Measurements from ENCODE around the gene DMRTC2.

- TF ChIP-seq, protein P1, sequence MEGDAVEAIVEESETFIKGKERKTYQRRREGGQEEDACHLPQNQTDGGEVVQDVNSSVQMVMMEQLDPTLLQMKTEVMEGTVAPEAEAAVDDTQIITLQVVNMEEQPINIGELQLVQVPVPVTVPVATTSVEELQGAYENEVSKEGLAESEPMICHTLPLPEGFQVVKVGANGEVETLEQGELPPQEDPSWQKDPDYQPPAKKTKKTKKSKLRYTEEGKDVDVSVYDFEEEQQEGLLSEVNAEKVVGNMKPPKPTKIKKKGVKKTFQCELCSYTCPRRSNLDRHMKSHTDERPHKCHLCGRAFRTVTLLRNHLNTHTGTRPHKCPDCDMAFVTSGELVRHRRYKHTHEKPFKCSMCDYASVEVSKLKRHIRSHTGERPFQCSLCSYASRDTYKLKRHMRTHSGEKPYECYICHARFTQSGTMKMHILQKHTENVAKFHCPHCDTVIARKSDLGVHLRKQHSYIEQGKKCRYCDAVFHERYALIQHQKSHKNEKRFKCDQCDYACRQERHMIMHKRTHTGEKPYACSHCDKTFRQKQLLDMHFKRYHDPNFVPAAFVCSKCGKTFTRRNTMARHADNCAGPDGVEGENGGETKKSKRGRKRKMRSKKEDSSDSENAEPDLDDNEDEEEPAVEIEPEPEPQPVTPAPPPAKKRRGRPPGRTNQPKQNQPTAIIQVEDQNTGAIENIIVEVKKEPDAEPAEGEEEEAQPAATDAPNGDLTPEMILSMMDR (IDR thresholded peaks at IDR 0.05; ENCODE audit: borderline replicate concordance, extremely low read depth, low read length, poor library complexity, severe bottlenecking): peak; percentile 55
- no peak for TF ChIP-seq EZH2 (IDR thresholded peaks at IDR 0.05; ENCODE audit: borderline replicate concordance, low read depth, low read length, severe bottlenecking)
Measured at GRCh38 chr19:41895745-41896580, 51.1 kb downstream of the DMRTC2 start.
